Measurements from ENCODE around the gene EML1. TPM values are rescaled to one million over a fixed set of nuclear protein-coding genes. Genes with fewer than 3 reads are reported as not detected.

Gene EML1
- total RNA-seq, 1 experiment from 2014 or later = 7.2 TPM

- Histone ChIP-seq H3K4me3 (ENCODE audit: low read depth, low read length) (no peak overlapping the region), H3K27me3 (replicated peaks; ENCODE audit: control insufficient read depth, insufficient read depth, low read length) (no peaks in the 10 kb centered on the region), H3K4me1 (no peaks in the 10 kb centered on the region), H3K36me3 (ENCODE audit: control insufficient read depth, insufficient read depth, low read length) (no peaks in the 10 kb centered on the region), H3K9me3 (no peaks in the 10 kb centered on the region)
- no TSS peak for BruUV-seq (replicated peaks)
- Mint-ChIP-seq H3K27ac (ENCODE audit: unreplicated experiment) (no peak overlapping the region), H3K4me1 (ENCODE audit: low read depth, unreplicated experiment) (peaks cover 6% of the 10 kb centered on the region), H3K9me3 (ENCODE audit: unreplicated experiment) (no peaks in the 10 kb centered on the region), H3K36me3 (ENCODE audit: insufficient read depth, unreplicated experiment) (no peaks in the 10 kb centered on the region), H3K27me3 (ENCODE audit: insufficient read depth, unreplicated experiment) (peaks cover 4% of the 10 kb centered on the region), H3K4me3 (ENCODE audit: unreplicated experiment) (no peak overlapping the region)
- ChIA-PET CTCF (interaction anchor here (1.0 kb wide), 1 partner anchor 25 kb away, joined by 5 read pairs; no protein-coding TSS in a partner anchor), POLR2A (no interaction called here)
- TF ChIP-seq CTCF (IDR thresholded peaks at IDR 0.05; ENCODE audit: insufficient read depth in 1 of 2, low read depth in 1 of 2, low read length in 1 of 2, severe bottlenecking in 1 of 2, unreplicated experiment in 1 of 2) = no peak
- intact Hi-C loops (cut with micrococcal nuclease; ENCODE audit: unreplicated experiment) = no loop called here
- DNase-seq = no peak
Measured at GRCh38 chr14:99755629-99756603, 37.3 kb upstream of the EML1 start.

- Histone ChIP-seq H3K27me3 (replicated peaks; ENCODE audit: control insufficient read depth, insufficient read depth, low read length) (no peaks in the 10 kb centered on the region), H3K9me3 (no peaks in the 10 kb centered on the region), H3K36me3 (ENCODE audit: control insufficient read depth, insufficient read depth, low read length) (no peaks in the 10 kb centered on the region), H3K4me3 (ENCODE audit: low read depth, low read length) (no peak overlapping the region), H3K4me1 (no peaks in the 10 kb centered on the region)
- intact Hi-C loops (cut with micrococcal nuclease; ENCODE audit: unreplicated experiment) = no loop called here
- Mint-ChIP-seq H3K27ac (ENCODE audit: unreplicated experiment) (no peak overlapping the region), H3K27me3 (ENCODE audit: insufficient read depth, unreplicated experiment) (no peaks in the 10 kb centered on the region), H3K36me3 (ENCODE audit: insufficient read depth, unreplicated experiment) (no peaks in the 10 kb centered on the region), H3K4me1 (ENCODE audit: low read depth, unreplicated experiment) (peaks cover 6% of the 10 kb centered on the region), H3K4me3 (ENCODE audit: unreplicated experiment) (no peak overlapping the region), H3K9me3 (ENCODE audit: unreplicated experiment) (no peaks in the 10 kb centered on the region)
- no peak for TF ChIP-seq CTCF (IDR thresholded peaks at IDR 0.05; ENCODE audit: insufficient read depth in 1 of 2, low read depth in 1 of 2, low read length in 1 of 2, severe bottlenecking in 1 of 2, unreplicated experiment in 1 of 2)
- no peak for DNase-seq
- BruUV-seq (replicated peaks) = no TSS peak
- ChIA-PET CTCF (no interaction called here), POLR2A (no interaction called here)
Measured at GRCh38 chr14:99756796-99757195, 36.4 kb upstream of the EML1 start.

- Histone ChIP-seq H3K4me3 (ENCODE audit: low read depth, low read length) (no peak overlapping the region), H3K4me1 (no peaks in the 10 kb centered on the region), H3K9me3 (no peaks in the 10 kb centered on the region), H3K27me3 (replicated peaks; ENCODE audit: control insufficient read depth, insufficient read depth, low read length) (no peaks in the 10 kb centered on the region), H3K36me3 (ENCODE audit: control insufficient read depth, insufficient read depth, low read length) (no peaks in the 10 kb centered on the region)
- Mint-ChIP-seq H3K4me1 (ENCODE audit: low read depth, unreplicated experiment) (peaks cover 6% of the 10 kb centered on the region), H3K4me3 (ENCODE audit: unreplicated experiment) (no peak overlapping the region), H3K27me3 (ENCODE audit: insufficient read depth, unreplicated experiment) (no peaks in the 10 kb centered on the region), H3K36me3 (ENCODE audit: insufficient read depth, unreplicated experiment) (no peaks in the 10 kb centered on the region), H3K9me3 (ENCODE audit: unreplicated experiment) (no peaks in the 10 kb centered on the region), H3K27ac (ENCODE audit: unreplicated experiment) (no peak overlapping the region)
- TF ChIP-seq CTCF (IDR thresholded peaks at IDR 0.05; ENCODE audit: insufficient read depth in 1 of 2, low read depth in 1 of 2, low read length in 1 of 2, severe bottlenecking in 1 of 2, unreplicated experiment in 1 of 2) = no peak
- CTCF ChIA-PET = no interaction called here
- intact Hi-C loops (cut with micrococcal nuclease; ENCODE audit: unreplicated experiment) = no loop called here
- BruUV-seq (replicated peaks) = no TSS peak
- no peak for DNase-seq
- POLR2A ChIA-PET = no interaction called here
Measured at GRCh38 chr14:99757331-99758070, 35.7 kb upstream of the EML1 start.
